K562 (cell line): ENCODE data around the gene FADS1. TPM values are rescaled to one million over a fixed set of nuclear protein-coding genes. Genes with fewer than 3 reads are reported as not detected.
A peak's percentile ranks its signal among the peaks of the same experiment; 100 is the strongest.

ENCODE experiments used
- CHCHD3 ChIP-seq: fragments of 250-450 bp; sonication (Bioruptor Pico); IDR thresholded peaks from 2 replicates; pipeline ENCODE4 v2.1.2; 2022; ENCODE audit warnings: mild to moderate bottlenecking
- DACH1 ChIP-seq: fragments of 450-650 bp; IDR thresholded peaks from 2 replicates; pipeline ENCODE4 v1.6.1; 2018; ENCODE audit not compliant: partially characterized antibody
- FOS ChIP-seq: IDR thresholded peaks from 3 replicates; pipeline ENCODE4 v1.6.1; 2011; ENCODE audit not compliant: insufficient read length; ENCODE audit errors: extremely low read depth
- FOXP1 ChIP-seq: sonication (generic); formaldehyde crosslinking; IDR thresholded peaks from 2 replicates; pipeline ENCODE4 v1.8.0; 2022; ENCODE audit warnings: mild to moderate bottlenecking, missing genetic modification reagents
- HOXB6 ChIP-seq: fragments of 250-450 bp; sonication (Bioruptor Pico); IDR thresholded peaks from 2 replicates; pipeline ENCODE4 v1.5.1; 2022; ENCODE audit warnings: mild to moderate bottlenecking, borderline replicate concordance
- POU5F1 ChIP-seq: fragments of 150-350 bp; IDR thresholded peaks from 2 replicates; pipeline ENCODE4 v1.6.1; 2014; ENCODE audit warnings: borderline replicate concordance, low read length, low read depth, mild to moderate bottlenecking; ENCODE audit not compliant: partially characterized antibody
- ZMIZ1 ChIP-seq, 2 experiments: fragments of 150-350 bp in 1 of 2; IDR thresholded peaks; 2 replicates each; pipeline ENCODE4 v1.6.1; 2012 to 2016; ENCODE audit warnings: low read depth in 2 of 2, low read length in 2 of 2, mild to moderate bottlenecking in 1 of 2, moderate library complexity in 1 of 2
- ZNF444 ChIP-seq: fragments of 250-450 bp; sonication (Bioruptor Pico); IDR thresholded peaks from 2 replicates; pipeline ENCODE4 v1.4.0; 2020; ENCODE audit warnings: mild to moderate bottlenecking, moderate library complexity
- ZNF696 ChIP-seq: fragments of 250-450 bp; sonication (Bioruptor Pico); conservative IDR thresholded peaks from 2 replicates; pipeline ENCODE4 v1.4.0; 2020; ENCODE audit warnings: mild to moderate bottlenecking, moderate library complexity
- polyA plus RNA-seq, 8 experiments: library from polyadenylated mRNA; depleted of rRNA in 4 of 8; stranded (reverse) in 5 of 8; unstranded in 3 of 8; fragments of >200 nt; fragmentation: Nextera tagmentation in 2 of 8; fragmentation: Illumina TruSeq in 1 of 8; extraction: Ambion mirVana in 2 of 8; extraction: Trizol in 1 of 8; gene quantifications; 2 replicates each; pipeline versions ENCODE4 v1.2.1 to v1.2.3, GENCODE V29; 2011 to 2014; ENCODE audit warnings: inconsistent platforms in 1 of 8, missing spikeins in 1 of 8
- total RNA-seq, 7 experiments: library from RNA; depleted of rRNA in 6 of 7; stranded (reverse); fragments of >200 nt in 6 of 7; fragmentation: Illumina TruSeq in 2 of 7; extraction: Trizol in 2 of 7; gene quantifications; 2 replicates each; pipeline versions ENCODE4 v1.2.1 to v1.2.3, GENCODE V29; 2011 to 2021; ENCODE audit warnings: low replicate concordance in 1 of 7
- TF ChIP-seq, protein P1 (sequence below), 2 experiments: IDR thresholded peaks; 2 replicates each; pipeline ENCODE4 v1.6.1; 2011; ENCODE audit warnings: borderline replicate concordance in 1 of 2, control low read depth in 1 of 2, low read depth in 1 of 2, low read length in 1 of 2, mild to moderate bottlenecking in 1 of 2, mixed read lengths in 1 of 2, moderate library complexity in 1 of 2; ENCODE audit not compliant: insufficient read depth in 1 of 2, insufficient read length in 1 of 2, poor library complexity in 1 of 2, severe bottlenecking in 1 of 2; ENCODE audit errors: extremely low read depth in 1 of 2
- TF ChIP-seq, protein P2 (sequence below): fragments of 450-650 bp; IDR thresholded peaks from 2 replicates; pipeline ENCODE4 v1.6.1; 2018; ENCODE audit not compliant: partially characterized antibody
- TF ChIP-seq, protein P3 (sequence below): fragments of 250-450 bp; sonication (Bioruptor Pico); IDR thresholded peaks from 2 replicates; pipeline ENCODE4 v1.5.0; 2021
- TF ChIP-seq, protein P4 (sequence below): fragments of 250-450 bp; sonication (Bioruptor Pico); IDR thresholded peaks from 2 replicates; pipeline ENCODE4 v1.6.1; 2021; ENCODE audit warnings: mild to moderate bottlenecking
- TF ChIP-seq, protein P5 (sequence below): fragments of 250-450 bp; sonication (Bioruptor Pico); IDR thresholded peaks from 2 replicates; pipeline ENCODE4 v1.5.0; 2020; ENCODE audit warnings: mild to moderate bottlenecking, borderline replicate concordance

The FADS1 gene
- total and polyA plus RNA-seq, 9 of the 15 experiments (the other 6 are each of a cell fraction or from before 2014, with no cell fraction given), result 110 to 864 (median 364) TPM

GRCh38 chr11:61797263-61797944 lies 19.4 kb downstream of the FADS1 start (continued):
- TF ChIP-seq DACH1 (no peak), FOXP1 (CRISPR knock-in tag) (no peak), ZNF444 (CRISPR knock-in tag) (no peak), ZMIZ1 (IDR thresholded peaks at IDR 0.05; ENCODE audit: low read depth in 2 of 2, low read length in 2 of 2) (no peak), FOS (no peak), ZNF696 (CRISPR knock-in tag) (no peak), POU5F1 (no peak), CHCHD3 (peak; percentile 61; the same call in 1 of the 2 replicates), HOXB6 (no peak)
- TF ChIP-seq, protein P1, sequence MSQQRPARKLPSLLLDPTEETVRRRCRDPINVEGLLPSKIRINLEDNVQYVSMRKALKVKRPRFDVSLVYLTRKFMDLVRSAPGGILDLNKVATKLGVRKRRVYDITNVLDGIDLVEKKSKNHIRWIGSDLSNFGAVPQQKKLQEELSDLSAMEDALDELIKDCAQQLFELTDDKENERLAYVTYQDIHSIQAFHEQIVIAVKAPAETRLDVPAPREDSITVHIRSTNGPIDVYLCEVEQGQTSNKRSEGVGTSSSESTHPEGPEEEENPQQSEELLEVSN (IDR thresholded peaks at IDR 0.05; ENCODE audit: borderline replicate concordance in 1 of 2, extremely low read depth in 1 of 2, insufficient read depth in 1 of 2, insufficient read length in 1 of 2, low read depth in 1 of 2, low read length in 1 of 2, poor library complexity in 1 of 2, severe bottlenecking in 1 of 2), result no peak
- TF ChIP-seq, protein P2, sequence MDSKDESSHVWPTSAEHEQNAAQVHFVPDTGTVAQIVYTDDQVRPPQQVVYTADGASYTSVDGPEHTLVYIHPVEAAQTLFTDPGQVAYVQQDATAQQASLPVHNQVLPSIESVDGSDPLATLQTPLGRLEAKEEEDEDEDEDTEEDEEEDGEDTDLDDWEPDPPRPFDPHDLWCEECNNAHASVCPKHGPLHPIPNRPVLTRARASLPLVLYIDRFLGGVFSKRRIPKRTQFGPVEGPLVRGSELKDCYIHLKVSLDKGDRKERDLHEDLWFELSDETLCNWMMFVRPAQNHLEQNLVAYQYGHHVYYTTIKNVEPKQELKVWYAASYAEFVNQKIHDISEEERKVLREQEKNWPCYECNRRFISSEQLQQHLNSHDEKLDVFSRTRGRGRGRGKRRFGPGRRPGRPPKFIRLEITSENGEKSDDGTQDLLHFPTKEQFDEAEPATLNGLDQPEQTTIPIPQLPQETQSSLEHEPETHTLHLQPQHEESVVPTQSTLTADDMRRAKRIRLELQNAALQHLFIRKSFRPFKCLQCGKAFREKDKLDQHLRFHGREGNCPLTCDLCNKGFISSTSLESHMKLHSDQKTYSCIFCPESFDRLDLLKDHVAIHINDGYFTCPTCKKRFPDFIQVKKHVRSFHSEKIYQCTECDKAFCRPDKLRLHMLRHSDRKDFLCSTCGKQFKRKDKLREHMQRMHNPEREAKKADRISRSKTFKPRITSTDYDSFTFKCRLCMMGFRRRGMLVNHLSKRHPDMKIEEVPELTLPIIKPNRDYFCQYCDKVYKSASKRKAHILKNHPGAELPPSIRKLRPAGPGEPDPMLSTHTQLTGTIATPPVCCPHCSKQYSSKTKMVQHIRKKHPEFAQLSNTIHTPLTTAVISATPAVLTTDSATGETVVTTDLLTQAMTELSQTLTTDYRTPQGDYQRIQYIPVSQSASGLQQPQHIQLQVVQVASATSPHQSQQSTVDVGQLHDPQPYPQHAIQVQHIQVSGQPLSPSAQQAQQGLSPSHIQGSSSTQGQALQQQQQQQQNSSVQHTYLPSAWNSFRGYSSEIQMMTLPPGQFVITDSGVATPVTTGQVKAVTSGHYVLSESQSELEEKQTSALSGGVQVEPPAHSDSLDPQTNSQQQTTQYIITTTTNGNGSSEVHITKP, result no peak
- TF ChIP-seq, protein P3, sequence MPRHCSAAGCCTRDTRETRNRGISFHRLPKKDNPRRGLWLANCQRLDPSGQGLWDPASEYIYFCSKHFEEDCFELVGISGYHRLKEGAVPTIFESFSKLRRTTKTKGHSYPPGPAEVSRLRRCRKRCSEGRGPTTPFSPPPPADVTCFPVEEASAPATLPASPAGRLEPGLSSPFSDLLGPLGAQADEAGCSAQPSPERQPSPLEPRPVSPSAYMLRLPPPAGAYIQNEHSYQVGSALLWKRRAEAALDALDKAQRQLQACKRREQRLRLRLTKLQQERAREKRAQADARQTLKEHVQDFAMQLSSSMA (CRISPR knock-in tag), result no peak
- TF ChIP-seq, protein P4, sequence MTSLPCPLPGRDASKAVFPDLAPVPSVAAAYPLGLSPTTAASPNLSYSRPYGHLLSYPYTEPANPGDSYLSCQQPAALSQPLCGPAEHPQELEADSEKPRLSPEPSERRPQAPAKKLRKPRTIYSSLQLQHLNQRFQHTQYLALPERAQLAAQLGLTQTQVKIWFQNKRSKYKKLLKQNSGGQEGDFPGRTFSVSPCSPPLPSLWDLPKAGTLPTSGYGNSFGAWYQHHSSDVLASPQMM, result no peak
- TF ChIP-seq, protein P5, sequence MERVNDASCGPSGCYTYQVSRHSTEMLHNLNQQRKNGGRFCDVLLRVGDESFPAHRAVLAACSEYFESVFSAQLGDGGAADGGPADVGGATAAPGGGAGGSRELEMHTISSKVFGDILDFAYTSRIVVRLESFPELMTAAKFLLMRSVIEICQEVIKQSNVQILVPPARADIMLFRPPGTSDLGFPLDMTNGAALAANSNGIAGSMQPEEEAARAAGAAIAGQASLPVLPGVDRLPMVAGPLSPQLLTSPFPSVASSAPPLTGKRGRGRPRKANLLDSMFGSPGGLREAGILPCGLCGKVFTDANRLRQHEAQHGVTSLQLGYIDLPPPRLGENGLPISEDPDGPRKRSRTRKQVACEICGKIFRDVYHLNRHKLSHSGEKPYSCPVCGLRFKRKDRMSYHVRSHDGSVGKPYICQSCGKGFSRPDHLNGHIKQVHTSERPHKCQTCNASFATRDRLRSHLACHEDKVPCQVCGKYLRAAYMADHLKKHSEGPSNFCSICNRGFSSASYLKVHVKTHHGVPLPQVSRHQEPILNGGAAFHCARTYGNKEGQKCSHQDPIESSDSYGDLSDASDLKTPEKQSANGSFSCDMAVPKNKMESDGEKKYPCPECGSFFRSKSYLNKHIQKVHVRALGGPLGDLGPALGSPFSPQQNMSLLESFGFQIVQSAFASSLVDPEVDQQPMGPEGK (CRISPR knock-in tag), result no peak
